ENCODE measurements around the gene CNTF.

Gene CNTF

DNA sequence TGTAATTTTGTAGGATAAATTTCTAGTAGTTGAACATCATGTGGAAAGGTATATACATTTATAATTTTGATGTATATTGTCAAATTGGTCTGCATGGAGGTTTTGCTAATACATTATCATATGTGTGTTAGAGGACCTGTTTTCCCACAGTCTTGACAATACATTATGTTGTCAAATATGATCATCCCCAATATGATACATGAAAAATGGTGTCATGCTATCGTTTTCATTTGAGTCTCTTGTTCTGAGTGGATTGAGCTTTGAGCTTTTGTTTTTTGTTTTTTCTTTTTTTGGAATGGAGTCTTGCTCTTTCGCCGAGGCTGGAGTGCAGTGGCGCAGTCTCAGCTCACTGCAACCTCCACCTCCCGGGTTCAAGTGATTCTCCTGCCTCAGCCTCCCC, 14.1 kb upstream of the CNTF start:
- no peak for DNase-seq

DNA sequence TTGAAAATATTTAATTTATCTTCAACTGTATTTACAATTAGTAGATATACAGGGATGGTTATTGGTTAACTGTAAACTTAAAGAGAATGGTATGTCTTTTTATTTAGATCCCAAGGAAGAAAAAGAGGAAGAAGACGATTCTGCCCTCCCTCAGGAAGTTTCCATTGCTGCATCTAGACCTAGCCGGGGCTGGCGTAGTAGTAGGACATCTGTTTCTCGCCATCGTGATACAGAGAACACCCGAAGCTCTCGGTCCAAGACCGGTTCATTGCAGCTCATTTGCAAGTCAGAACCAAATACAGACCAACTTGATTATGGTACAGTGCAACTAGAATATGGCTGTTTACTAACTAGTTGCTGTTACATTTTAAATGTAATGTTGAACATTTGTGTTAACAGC, 12.7 kb upstream of the CNTF start:
- DNase-seq, result no peak

DNA sequence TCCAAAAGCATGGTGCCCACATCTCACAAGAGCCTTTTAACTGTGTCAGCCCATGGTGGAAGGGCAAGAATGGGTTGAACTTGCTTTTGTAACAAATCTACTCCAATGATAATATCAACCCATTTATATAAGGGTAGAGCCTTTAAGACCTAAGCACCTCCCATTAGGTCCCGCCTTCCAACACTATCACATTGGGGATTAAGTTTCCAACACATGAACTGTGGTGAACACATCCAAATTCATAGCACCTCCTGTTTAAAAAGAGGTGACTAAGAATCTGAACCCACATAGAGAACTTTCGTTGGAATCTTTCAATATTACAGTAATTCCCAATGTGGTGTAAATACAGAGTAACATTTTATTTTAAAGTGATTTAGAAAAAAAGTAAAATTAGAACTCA, 9.2 kb upstream of the CNTF start:
- no peak for DNase-seq

DNA sequence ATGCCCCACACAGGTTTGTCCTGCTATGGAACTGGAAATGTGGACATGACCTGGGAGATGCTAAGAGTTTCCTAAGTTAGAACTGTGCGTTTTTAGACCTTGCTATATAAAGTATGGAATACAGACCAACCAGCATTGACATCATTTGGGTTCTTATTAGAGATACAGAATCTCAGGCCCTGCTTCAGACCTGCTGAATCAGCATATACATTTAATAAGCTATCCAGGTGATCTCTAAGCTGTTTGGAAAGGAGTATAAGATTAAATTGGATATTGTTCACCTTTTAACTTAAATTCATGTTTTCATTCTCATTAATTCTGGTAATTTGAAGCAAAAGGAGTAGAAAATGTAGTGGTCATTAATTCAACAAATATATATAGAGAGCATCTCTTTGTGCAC, 6.9 kb upstream of the CNTF start:
- DNase-seq, result no peak

DNA sequence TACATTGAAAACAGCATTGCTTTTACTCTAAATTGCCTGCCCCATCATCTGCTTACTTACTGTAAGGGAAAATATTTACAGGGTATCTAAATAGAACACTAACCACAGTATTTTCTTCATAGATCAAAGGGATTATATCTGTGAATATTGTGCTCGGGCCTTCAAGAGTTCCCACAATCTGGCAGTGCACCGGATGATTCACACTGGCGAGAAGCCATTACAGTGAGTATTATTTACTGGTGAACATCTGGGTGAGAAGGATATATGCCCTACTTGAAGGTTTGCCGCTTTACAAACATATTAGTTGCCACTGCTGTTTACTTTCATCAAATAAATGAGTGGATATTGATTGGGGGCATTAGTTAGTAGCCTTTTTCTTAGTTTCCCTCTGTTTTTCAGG, 5.9 kb upstream of the CNTF start:
- no peak for DNase-seq

DNA sequence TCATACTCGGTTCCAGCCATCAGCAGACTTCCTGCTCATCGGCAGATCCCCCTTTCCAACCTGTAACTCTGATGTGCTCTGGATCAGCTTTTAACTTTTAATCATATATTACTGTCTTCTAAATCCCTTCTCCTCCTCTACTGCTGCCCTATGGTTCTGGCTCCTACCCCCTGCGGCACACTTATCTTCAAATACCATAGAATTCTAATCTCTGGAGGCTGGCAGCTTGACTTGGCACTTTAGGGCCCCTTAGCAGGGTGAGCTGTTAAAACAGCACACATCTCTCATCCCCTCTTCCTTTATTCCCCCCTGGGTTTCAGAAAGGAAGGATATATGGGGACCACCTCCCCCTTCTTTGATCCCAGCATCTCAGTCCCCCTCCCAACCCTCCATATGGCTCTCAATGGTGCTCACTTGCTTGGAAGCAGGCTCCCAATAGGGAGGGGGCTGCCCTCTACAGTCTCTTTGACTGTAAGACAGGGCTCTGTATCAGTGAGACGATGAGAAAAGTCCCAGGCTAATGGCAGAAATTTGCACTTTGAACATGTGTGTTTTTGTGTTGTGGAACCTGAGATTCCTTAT, 4.4 kb upstream of the CNTF start:
- DNase-seq, result no peak

DNA sequence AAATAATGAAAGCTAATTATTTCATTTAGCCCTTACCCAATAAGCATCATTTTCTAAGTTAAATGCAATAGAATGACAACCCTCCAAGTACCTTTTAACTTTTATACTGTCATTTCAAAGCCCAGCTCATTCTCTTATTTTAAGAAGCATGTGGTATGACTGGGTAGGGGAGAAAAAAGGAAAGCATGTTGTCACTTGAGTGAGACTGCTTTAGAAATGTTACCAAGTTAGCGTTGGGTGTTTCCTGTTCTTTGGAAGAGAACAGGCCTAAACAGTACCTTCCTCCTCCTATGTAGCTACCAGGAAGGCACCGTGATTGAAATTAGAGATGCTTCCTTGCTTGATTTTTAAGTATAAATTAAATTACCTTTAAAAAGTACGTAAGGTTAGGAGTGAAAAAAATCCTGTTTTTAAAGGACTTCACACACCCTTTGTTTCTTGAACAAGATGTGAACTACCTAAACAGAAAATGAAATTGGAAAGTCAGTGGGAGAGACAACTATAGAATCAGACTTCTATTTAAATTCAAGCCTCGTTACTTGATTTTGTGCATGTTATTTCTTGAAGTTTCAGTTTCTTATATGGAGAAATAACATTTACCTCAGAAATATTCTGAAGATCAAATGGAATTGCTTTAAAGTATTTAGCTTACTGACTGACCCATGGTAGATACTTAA, 741 bp upstream of the CNTF start:
- no peak for DNase-seq

DNA sequence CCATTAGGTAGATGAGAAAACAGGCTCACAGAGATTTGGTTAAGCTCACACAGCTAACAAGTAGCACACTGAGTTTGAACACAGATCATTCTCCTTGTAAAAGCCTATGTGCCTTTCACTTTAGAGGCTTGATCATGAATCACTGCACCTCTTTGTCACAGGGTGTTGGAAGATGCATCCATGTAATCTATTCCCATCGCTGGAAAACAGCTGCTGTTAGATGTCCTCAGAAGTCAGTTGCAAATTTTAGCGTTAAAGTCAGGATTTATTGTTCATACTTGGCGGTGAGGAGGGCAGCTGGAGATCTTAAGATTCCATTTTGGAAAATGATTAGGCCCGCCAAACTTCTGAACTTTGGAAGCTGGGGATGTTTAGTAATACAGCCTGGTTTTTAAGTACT, 2.6 kb downstream of the CNTF start:
- DNase-seq, result no peak

DNA sequence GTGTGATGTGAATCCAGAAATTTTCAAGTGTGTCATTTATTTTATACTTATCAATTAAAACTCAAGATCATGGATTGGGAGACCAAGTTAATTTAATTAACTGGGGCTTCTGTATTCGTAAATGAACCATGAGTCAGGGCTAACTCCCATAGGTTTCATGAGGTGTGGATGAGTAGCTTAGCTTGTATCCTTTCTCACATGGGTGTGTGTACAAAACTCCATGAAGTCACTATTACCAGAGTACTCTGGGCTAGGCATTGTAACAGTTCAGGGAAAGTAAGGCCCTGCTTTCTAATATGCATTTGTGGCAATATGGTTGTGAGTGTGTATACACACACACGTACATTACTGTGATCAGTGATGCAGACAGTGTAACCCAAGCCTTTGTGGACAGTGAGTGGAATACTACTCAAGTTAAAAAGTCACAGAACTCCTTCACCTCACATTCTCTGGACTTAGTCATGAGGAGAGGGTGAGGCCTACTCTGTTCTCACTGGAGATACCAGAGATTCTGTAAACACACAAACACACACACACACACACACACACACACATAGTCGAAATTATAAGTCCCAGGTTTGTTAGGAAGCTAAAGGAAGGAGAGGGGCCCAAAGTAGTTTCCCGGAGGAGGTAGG, 3.5 kb downstream of the CNTF start:
- DNase-seq, result no peak

DNA sequence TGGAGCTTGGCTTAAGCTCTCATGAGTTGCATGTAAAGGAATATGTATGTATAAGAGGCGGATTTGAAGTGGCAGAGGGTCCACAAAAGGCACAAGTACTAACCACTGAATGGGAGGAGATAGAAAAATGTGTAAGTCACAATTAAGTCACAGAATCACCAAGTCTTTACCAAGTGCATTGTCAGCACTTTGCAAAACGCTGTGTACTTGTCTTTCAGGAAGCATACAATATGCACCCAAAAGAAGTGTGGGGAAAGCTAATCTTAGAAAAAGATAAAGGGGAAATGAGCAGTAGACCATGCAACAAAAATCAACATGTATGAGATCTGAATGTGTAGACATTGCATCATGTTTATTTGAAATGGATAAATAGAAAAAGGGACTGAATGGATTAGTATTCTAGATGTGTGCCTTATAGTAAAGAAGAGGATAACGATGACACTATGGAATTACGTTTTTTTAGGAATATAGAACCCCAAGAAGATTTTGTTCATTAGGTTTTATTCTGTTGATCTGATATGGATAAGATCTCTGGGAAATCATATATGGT, 4.5 kb downstream of the CNTF start:
- no peak for DNase-seq

DNA sequence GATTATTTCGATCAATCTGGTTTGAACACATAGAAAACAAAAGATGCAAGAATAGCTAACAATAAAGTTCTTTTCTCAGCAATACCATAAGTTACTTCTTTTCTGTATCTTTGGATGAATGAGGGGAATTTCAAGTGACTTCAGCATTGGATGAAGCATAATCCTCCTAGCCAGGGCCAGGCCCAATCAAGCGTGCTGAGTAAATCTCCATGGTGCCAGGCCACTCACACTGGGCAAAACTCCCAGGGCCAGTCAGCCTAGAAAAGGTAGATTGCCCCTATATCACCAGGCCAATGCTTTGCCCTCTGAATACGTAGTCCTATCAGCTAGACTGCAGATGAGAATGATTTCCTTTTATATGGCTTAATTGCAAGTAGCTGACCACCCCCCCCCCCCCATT, 6.0 kb downstream of the CNTF start:
- no peak for DNase-seq

DNA sequence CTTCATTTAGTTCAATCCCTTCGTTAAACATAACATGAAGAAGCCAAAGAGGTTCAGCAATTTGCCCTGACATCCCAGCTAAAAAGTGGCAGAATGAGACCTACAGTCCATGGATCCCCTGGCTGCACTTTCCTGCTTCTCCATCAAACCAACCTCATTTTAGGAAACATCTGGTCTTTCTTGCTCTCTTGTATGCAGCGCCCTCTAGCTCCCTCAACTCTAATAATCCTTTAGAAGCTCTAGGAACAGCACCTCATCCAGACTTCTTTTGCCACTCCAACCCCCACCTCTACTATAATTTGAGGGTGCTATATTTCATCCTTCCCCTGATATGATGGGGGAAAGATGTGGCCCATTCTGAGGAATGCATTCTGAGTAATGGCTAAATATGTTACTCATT, 7.4 kb downstream of the CNTF start:
- no peak for DNase-seq

DNA sequence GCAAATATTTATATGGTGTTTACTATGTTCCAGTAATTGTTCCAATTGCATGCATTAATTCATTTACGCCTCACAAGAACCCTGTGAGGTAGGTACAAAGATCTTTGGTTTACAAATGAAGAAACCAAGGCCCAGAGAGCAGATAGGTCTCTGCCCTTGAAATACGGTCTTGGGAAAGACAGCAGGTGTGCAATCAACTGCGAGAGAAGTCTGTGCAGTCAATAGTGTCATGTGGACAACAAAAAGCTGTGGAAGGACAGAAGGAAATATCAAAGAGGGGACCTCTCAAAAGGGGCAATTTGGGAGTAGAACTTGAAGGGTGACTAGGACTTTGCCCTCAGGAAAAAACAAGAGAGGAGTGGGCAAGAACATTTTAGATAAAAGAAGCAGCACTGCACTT, 8.9 kb downstream of the CNTF start:
- no peak for DNase-seq

DNA sequence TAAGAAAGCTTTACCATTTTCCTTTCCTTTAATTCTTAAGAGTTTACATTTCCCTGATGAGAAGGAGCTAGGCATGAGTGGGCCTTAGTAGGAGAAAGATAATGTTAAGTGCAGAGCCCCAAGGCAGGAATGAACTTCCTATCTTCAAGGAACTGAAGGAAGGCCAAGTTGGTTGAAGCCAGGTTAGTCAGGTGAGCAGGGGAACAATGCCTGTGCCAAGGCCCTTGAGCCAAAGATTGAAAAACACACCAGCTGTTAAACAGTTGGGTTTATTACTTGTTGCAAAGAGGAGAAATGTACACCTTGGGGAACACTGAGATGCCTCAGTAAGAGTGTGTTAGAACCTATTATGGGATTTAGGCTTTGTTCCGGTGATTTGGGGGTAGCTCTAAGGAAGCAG, 10.0 kb downstream of the CNTF start:
- DNase-seq, result no peak

DNA sequence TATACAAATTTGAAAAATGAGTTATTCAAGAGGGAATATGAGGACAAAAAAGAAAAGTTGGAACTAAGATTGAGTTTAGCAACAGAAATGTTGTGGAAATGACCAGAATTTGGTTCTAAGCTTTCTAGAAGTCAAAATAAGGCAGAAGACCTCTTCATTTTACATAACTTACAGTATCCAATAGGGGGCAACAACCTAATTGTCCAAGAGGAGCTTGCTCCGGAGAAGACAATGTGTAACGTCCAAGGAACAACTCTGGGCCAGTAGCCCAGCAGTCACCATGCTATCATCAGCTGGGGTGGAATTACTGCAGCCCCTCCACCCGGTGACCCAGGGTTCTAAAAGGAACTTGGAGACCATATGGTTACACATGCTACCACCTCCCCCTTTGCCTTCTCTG, 14.1 kb downstream of the CNTF start:
- no peak for DNase-seq

DNA sequence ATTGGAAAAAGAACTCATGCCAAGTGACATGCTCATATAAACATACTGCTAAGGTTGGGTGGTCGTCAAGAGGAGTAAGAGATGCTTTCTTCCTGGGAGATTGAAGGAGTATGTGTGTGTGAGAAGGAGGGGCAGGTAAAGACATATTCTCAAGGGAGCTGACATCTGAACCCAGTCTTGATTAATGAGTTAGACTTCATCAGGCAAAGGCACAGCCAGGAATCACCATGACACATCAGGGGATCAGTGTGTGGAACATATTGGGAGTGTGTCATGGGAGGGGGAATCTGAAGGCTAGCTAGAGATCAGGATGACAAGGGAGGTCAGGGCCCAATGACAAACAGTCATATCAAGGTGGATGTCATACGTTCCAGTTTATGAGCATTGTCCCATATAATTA, 14.9 kb downstream of the CNTF start:
- DNase-seq, result no peak

DNA sequence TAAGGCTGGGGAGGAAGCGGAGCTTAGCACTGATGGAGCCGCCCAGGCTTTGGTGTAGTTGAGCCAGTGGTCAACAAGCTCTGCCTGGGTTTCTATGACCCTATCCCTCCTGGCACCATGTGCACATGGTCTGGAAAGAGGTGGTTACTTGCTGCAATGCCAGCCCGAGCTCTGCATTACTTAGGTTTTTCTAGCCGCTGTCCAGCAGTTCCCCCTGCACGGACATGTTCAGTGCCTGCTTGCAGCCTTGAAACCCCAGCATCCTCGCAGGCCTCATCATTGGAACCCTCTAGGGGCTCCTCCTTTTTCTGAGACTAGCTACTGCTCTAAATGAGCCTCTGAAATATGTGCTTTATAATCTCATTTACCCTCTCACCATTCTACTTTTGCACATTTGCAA, 16.6 kb downstream of the CNTF start:
- no peak for DNase-seq

DNA sequence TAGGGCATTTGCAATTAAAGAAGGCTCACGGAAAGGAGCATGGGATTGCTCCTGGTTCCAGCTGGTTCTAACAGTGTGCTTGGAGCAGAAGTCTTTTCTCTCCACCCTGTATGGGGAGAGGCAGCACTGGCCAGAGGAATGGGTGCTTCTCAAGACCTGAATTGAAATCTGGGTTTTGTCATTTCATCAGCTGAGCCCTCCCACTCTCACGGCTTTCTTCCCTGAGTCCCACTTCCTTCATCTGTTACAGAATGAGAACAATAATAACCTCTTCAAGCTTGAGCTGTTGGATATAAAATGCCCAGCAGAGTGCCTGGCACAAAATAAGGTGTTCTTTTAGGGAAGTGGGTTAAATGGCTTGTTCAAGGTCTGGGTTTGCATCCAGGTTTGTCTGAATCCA, 17.2 kb downstream of the CNTF start:
- DNase-seq, result no peak

DNA sequence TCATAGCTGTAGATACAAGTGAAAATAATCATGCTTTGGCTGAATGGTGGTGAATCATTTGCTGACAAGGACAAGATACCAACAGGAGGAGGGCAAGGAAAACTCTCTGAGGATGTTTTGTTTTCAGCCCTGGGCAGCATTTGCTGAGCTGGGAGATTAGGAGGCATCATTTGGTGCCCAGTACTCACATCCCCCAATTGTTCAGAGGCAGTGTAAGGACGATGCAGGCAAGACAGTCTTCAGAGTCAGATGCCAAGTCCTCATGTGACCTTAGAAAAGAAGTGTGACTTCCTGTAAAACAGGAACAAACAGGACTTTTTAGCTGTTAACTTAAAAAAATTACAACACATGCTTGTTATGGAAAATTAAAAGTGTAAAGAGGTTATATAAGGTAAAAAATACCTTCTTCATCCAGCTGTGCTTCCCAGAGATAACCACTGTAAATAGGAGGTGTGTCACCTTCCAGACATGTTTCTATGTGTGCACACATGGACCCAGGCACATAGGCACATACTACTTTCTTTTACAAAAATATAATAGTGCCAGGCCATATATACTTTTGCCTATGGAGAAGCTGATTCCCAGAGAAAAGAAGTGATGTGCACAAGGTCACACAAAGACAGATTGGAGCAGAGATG, 18.0 kb downstream of the CNTF start:
- no peak for DNase-seq

DNA sequence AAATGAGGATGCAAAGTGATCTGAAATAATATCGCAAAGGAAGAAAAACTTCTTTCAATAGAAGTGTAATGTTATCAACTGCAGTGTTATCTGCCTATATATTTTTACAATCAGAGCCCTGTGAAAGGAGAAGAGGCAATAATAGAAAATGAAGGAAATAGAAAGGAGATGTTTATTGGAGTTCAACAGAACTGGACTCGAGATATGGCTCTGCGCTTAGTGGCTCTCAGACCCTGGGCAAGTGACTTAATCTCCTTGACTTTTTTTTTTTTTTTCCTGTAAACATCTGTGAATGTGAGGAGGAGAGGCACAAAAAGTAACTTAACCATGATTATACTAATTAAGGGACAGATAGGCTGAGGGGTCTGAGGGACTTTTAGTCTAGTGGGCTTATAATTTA, 18.9 kb downstream of the CNTF start:
- no peak for DNase-seq

DNA sequence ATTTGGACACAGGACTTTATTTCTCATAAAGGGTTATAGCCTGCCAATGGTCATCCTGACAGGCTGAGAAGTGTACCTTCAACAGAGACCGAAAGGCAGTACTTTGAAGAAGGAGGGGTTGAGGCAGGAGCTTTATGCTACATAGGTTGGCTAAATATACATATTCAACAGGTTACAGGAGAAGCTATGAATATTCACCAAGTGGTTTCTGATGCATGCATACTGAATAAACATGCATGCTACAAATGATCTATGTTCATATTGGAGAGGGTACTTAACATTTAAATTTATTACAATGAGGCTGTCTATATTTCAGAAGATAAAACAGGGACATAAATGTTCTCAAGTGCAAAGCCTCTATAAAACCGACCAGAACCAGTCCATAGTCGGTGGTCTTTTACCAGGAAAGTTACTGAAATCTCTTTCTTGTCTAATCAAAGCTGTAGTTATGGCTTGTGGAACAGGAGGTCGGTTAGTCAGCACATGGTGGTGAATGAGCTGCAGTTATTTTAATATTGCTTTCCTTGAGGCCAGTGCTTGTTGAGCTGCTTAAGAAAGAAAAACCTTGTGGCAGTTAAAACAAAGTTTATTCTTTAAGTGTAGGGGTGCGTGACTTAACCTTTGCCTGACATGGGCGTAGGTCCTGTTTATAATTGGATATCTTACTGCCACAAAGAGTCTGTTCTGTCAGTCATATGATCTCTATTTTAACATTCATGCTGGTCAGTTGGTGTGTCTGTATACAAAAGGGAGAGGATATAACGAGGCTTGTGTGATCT, 19.5 kb downstream of the CNTF start:
- DNase-seq, result no peak

DNA sequence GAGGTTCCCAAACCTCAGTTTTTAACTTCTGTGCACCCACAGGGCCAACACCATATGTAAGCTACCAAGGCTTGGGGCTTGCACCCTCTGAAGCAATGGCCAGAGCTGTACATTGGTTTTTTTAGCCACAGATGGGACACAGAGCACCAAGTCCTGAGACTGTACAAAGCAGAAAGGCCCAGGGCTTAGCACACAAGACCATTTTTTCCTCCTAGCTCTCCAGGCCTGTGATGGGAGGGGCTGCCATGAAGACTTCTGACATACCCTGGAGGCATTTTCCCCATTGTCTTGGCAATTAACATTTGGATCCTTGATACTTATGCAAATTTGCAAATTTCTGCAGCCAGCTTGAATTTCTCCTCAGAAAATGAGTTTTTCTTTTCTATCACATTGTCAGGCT, 23.4 kb downstream of the CNTF start:
- no peak for DNase-seq

DNA sequence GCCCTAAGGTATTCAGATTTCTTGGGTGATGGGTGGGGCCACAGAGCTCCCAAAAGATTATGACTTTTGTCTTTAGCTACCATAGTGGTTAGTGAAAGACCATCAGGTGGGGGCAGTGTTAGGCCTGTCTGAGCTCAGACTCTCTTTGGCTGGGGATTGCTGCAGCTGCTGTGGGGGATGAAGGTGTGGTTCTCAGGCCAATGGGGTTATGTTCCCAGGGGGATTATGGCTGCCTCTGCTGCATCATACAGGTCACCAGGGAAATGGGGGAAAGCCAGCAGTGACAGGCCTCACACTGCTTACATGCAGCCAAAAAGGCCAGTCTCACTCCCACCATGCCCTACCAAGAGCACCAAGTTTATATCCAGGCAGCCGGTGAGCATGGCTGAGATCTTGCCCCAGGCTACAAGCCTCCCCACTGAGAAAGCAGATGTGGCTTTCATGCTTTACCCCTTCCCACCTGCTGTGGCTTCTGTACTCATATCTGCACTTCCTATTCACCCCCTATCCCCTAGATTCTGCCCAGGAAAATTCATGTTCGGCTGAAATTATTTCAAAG, 24.8 kb downstream of the CNTF start:
- DNase-seq, result no peak

All from activated naive CD4-positive, alpha-beta T cell treated with Interleukin-2 at 50 U/mL for 16 hours (primary cell).